Prostate gland (tissue), 2 donors: Measurements from ENCODE around the gene TNFSF10. TPM values are rescaled to one million over a fixed set of nuclear protein-coding genes. Genes with fewer than 3 reads are reported as not detected.

ENCODE experiments used
- DNase-seq: peaks from one replicate; pipeline ENCODE4 v3.0.0-alpha.2; 2019; ENCODE audit warnings: low spot score
- H3K27ac ChIP-seq, 2 donors: fragments of 200-600 bp; sonication (generic); 2 replicates each; pipeline ENCODE4 v1.5.1; 2017 to 2019
- H3K27me3 ChIP-seq: fragments of 200-600 bp; sonication (generic); replicated peaks from 2 replicates; pipeline ENCODE4 v1.5.1; 2019; ENCODE audit not compliant: insufficient read depth
- H3K36me3 ChIP-seq, 2 donors: fragments of 200-600 bp; sonication (generic); 1 replicate in 1 of 2; 2 replicates in 1 of 2; pipeline versions ENCODE4 v1.5.1 to v1.8.1; 2017 to 2019
- H3K4me1 ChIP-seq: fragments of 200-600 bp; sonication (generic); replicated peaks from 2 replicates; pipeline ENCODE4 v1.5.1; 2019
- H3K4me3 ChIP-seq, 2 donors: fragments of 200-600 bp; sonication (generic); 2 replicates each; pipeline ENCODE4 v1.5.1; 2017 to 2019
- H3K9me3 ChIP-seq: fragments of 200-600 bp; sonication (generic); 2 replicates; pipeline ENCODE4 v1.5.1; 2017
- CTCF ChIP-seq, 4 experiments: fragments of 200-600 bp in 2 of 4; fragments of 450-650 bp in 2 of 4; sonication (generic) in 2 of 4; IDR thresholded peaks; 1 replicate in 3 of 4; 2 replicates in 1 of 4; pipeline ENCODE4 v1.5.1; 2016 to 2019; ENCODE audit warnings: antibody characterized with exemption in 4 of 4, mild to moderate bottlenecking in 2 of 4, moderate library complexity in 2 of 4
- POLR2A ChIP-seq: fragments of 450-650 bp; IDR thresholded peaks from one replicate; pipeline ENCODE4 v1.6.1; 2016; ENCODE audit warnings: antibody characterized with exemption, mild to moderate bottlenecking
- POLR2AphosphoS5 ChIP-seq: sonication (generic); formaldehyde crosslinking; IDR thresholded peaks from one replicate; pipeline ENCODE4 v1.6.1; 2017; ENCODE audit warnings: antibody characterized with exemption
- WGBS: methylation state at CpG from one replicate; pipeline ENCODE4 v1.1.5; 2018; 5-methylcytosine and 5-hydroxymethylcytosine counted together
- intact Hi-C: fragments of 100-400 bp; cut with DNase I; formaldehyde crosslinking; loops from one replicate; pipeline ENCODE4 v1.14.2; 2022
- total RNA-seq, 2 donors: library from RNA; depleted of rRNA; stranded (reverse); fragments of >200 nt; gene quantifications; one replicate each; pipeline ENCODE4 v1.1.0, GENCODE V29; 2016

The TNFSF10 gene
- total RNA-seq, 2 donors from 2014 or later: 70.6 to 126 TPM

- intact Hi-C loops: no loop called here
- 90% methylated on average over 2 of the region's 2 CpGs for WGBS
- H3K9me3 ChIP-seq: no peaks in the 10 kb centered on the region
- no peak for DNase-seq
- H3K4me3 ChIP-seq: no peak overlapping the region
- TF ChIP-seq POLR2AphosphoS5 (no peak), CTCF (IDR thresholded peaks at IDR 0.05) (no peak), POLR2A (no peak)
- no peaks in the 10 kb centered on the region for H3K36me3 ChIP-seq
- no peak overlapping the region for H3K27ac ChIP-seq
- H3K27me3 ChIP-seq: no peaks in the 10 kb centered on the region
- no peaks in the 10 kb centered on the region for H3K4me1 ChIP-seq
Observed at GRCh38 chr3:172543884-172544283, 20.7 kb upstream of the TNFSF10 start.

- Histone ChIP-seq H3K36me3 (no peaks in the 10 kb centered on the region), H3K4me3 (no peak overlapping the region), H3K27ac (no peak overlapping the region), H3K27me3 (no peaks in the 10 kb centered on the region), H3K9me3 (no peaks in the 10 kb centered on the region), H3K4me1 (no peaks in the 10 kb centered on the region)
- 60% methylated on average over 1 of the region's 1 CpG for WGBS
- no peak for DNase-seq
- no peak for TF ChIP-seq CTCF (IDR thresholded peaks at IDR 0.05)
- TF ChIP-seq POLR2A: no peak
- no peak for TF ChIP-seq POLR2AphosphoS5
- intact Hi-C loops: no loop called here
Observed at GRCh38 chr3:172543419-172543818, 20.2 kb upstream of the TNFSF10 start.

- WGBS: 32% methylated on average over 3 of the region's 3 CpGs
- Histone ChIP-seq H3K9me3 (no peaks in the 10 kb centered on the region), H3K27me3 (no peaks in the 10 kb centered on the region), H3K27ac (no peak overlapping the region), H3K4me1 (no peaks in the 10 kb centered on the region), H3K36me3 (no peaks in the 10 kb centered on the region), H3K4me3 (no peak overlapping the region)
- intact Hi-C loops: no loop called here
- no peak for TF ChIP-seq POLR2A
- no peak for TF ChIP-seq CTCF (IDR thresholded peaks at IDR 0.05)
- TF ChIP-seq POLR2AphosphoS5: no peak
- DNase-seq: no peak
Observed at GRCh38 chr3:172542999-172543398, 19.8 kb upstream of the TNFSF10 start.

GRCh38 chr3:172541945-172542488 lies 18.8 kb upstream of the TNFSF10 start:
- TF ChIP-seq CTCF (IDR thresholded peaks at IDR 0.05): no peak
- no peak for TF ChIP-seq POLR2AphosphoS5
- no peak for TF ChIP-seq POLR2A

GRCh38 chr3:172540049-172540448 lies 16.8 kb upstream of the TNFSF10 start:
- no peak for DNase-seq
- intact Hi-C loops: no loop called here
- H3K27me3 ChIP-seq: no peaks in the 10 kb centered on the region
- H3K4me1 ChIP-seq: peaks cover 10% of the 10 kb centered on the region
- H3K4me3 ChIP-seq: no peak overlapping the region
- H3K9me3 ChIP-seq: no peaks in the 10 kb centered on the region
- no peak for TF ChIP-seq POLR2AphosphoS5
- TF ChIP-seq POLR2A: no peak
- no peak for TF ChIP-seq CTCF (IDR thresholded peaks at IDR 0.05)
- no peak overlapping the region for H3K27ac ChIP-seq
- WGBS: 67% methylated on average over 1 of the region's 1 CpG
- no peaks in the 10 kb centered on the region for H3K36me3 ChIP-seq

More at GRCh38 chr3:172541945-172542488, 18.8 kb upstream of the TNFSF10 start:
- no peak for DNase-seq
- Histone ChIP-seq H3K36me3 (no peaks in the 10 kb centered on the region), H3K9me3 (no peaks in the 10 kb centered on the region), H3K27me3 (no peaks in the 10 kb centered on the region), H3K4me1 (peaks cover 5% of the 10 kb centered on the region), H3K27ac (peak overlapping the region in 1 of 2 donors; percentile 38), H3K4me3 (no peak overlapping the region)
- intact Hi-C loops: no loop called here
